Nephron (organoid): Measurements from ENCODE around the gene FBXW4.

Experiments used
- H3K27ac Mint-ChIP-seq, 3 experiments: 2 replicates each; pipeline ENCODE4 v1.8.0; 2020; ENCODE audit warnings: mixed read lengths in 3 of 3, mild to moderate bottlenecking in 2 of 3, moderate library complexity in 1 of 3
- H3K27me3 Mint-ChIP-seq: 2 replicates; pipeline ENCODE4 v1.8.0; 2021; ENCODE audit warnings: low read depth, mild to moderate bottlenecking, moderate library complexity, mixed read lengths
- H3K36me3 Mint-ChIP-seq: 2 replicates; pipeline ENCODE4 v1.8.0; 2020; ENCODE audit warnings: low read depth, mixed read lengths
- H3K4me1 Mint-ChIP-seq: 2 replicates; pipeline ENCODE4 v1.8.0; 2020; ENCODE audit warnings: mixed read lengths
- H3K4me3 Mint-ChIP-seq, 3 experiments: 2 replicates each; pipeline ENCODE4 v1.8.0; 2020; ENCODE audit warnings: mild to moderate bottlenecking in 3 of 3, mixed read lengths in 3 of 3, moderate library complexity in 2 of 3
- H3K9me3 Mint-ChIP-seq: 2 replicates; pipeline ENCODE4 v1.8.0; 2020; ENCODE audit warnings: mixed read lengths
- TF ChIP-seq, protein P1 (sequence below), 3 experiments: fragments of 200-600 bp; sonication (generic); IDR thresholded peaks; one replicate each; pipeline ENCODE4 v1.5.0; 2021; ENCODE audit warnings: antibody characterized with exemption in 3 of 3; ENCODE audit not compliant: unreplicated experiment in 3 of 3

Gene FBXW4

DNA sequence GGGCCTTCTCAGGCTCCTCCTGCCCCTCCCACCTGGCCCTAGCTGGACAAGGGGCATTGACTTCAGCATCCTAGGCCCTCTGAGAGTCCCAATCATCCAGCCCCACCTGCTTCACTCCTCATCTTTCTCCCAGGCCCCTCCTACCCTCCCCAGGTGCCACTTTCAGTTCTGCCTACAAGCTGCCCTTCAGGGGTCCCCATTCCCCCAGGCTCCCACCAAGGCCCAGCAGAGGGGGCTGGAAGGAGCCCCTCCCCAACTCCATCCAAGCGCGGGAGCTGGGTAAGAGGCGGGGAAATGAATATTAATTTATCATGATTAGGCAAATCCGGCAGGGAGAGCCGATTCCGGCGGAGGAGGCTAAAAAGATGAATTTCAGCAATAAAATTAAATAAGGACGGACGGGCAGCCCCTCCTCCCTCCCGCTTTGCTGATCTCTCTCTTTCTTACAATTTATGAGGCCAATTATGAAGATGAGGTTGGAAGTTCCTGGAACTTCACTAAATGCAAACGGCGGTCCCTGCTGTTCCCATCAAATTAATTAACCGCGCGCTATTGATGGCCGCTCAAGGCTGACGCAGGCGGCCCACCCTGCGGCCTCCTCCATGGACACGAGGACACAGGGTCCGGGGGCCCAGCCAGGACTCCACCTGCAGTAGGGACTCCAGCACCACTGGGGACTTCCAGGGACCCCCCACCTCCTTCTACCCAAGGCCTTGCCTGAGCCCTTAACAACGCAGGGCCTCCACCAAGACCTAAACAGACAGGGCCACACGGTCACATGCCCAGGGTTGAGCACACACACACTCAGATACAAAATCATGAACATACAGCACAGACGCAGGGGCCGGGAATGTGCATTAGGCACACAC is 120.9 kb downstream of the FBXW4 start:
- Mint-ChIP-seq H3K36me3 (peaks cover 9% of the 10 kb centered on the region), H3K27ac (no peak overlapping the region), H3K4me1 (no peaks in the 10 kb centered on the region)

DNA sequence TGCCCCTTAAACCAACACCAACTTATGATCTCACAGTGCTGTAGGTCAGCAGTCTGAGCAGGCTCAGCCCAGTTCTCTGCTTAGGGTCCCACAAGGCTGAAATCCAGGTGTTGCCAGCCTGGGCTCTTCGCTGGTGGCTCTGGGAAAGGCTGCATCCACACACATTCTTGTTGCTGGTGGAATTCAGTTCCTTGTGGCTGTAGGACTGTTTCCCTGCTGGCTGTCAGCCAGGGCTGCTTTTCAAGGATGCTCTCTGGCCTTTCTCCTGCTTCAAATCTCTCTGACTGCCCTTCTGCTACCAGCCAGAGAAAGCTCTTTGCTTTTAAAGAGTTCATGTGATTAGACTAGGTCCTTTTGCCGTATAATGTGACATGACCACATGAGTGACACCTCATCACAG is 122.2 kb downstream of the FBXW4 start:
- H3K27me3 Mint-ChIP-seq: peaks cover 33% of the 10 kb centered on the region
- TF ChIP-seq, protein P1, sequence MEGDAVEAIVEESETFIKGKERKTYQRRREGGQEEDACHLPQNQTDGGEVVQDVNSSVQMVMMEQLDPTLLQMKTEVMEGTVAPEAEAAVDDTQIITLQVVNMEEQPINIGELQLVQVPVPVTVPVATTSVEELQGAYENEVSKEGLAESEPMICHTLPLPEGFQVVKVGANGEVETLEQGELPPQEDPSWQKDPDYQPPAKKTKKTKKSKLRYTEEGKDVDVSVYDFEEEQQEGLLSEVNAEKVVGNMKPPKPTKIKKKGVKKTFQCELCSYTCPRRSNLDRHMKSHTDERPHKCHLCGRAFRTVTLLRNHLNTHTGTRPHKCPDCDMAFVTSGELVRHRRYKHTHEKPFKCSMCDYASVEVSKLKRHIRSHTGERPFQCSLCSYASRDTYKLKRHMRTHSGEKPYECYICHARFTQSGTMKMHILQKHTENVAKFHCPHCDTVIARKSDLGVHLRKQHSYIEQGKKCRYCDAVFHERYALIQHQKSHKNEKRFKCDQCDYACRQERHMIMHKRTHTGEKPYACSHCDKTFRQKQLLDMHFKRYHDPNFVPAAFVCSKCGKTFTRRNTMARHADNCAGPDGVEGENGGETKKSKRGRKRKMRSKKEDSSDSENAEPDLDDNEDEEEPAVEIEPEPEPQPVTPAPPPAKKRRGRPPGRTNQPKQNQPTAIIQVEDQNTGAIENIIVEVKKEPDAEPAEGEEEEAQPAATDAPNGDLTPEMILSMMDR (IDR thresholded peaks at IDR 0.05; ENCODE audit: unreplicated experiment in 3 of 3): no peak
- H3K4me1 Mint-ChIP-seq: no peaks in the 10 kb centered on the region
- no peak overlapping the region for H3K4me3 Mint-ChIP-seq
- no peaks in the 10 kb centered on the region for H3K9me3 Mint-ChIP-seq
- peaks cover 3% of the 10 kb centered on the region for H3K36me3 Mint-ChIP-seq
- H3K27ac Mint-ChIP-seq: no peak overlapping the region

More for the DNA sequence above, 120.9 kb downstream of the FBXW4 start:
- no peaks in the 10 kb centered on the region for H3K9me3 Mint-ChIP-seq
- TF ChIP-seq, protein P1 (IDR thresholded peaks at IDR 0.05; ENCODE audit: unreplicated experiment in 3 of 3): no peak
- H3K4me3 Mint-ChIP-seq: peak overlapping the region in 1 of 3 experiments; percentile 35
- peaks cover 21% of the 10 kb centered on the region for H3K27me3 Mint-ChIP-seq

DNA sequence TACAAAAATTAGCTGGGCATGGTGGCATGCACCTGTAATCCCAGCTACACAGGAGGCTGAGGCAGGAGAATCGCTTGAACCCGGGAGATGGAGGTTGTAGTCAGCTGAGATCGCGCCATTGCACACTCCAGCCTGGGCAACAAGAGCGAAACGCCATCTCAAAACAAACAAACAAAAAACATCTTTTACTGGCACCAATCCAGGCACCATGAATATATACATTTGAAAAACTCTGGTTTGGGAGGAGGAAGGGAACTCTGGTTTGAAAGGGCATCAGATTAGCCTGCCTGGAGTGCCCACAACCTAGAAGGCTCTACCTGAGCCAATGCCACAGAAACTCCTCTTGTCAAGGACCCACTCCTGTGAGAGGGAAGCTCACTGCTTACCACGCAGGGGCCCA is 122.8 kb downstream of the FBXW4 start:
- Mint-ChIP-seq H3K4me3 (no peak overlapping the region), H3K27ac (no peak overlapping the region), H3K27me3 (peaks cover 39% of the 10 kb centered on the region), H3K4me1 (peaks cover 5% of the 10 kb centered on the region), H3K9me3 (no peaks in the 10 kb centered on the region), H3K36me3 (peaks cover 1% of the 10 kb centered on the region)
- TF ChIP-seq, protein P1 (IDR thresholded peaks at IDR 0.05; ENCODE audit: unreplicated experiment in 3 of 3): no peak

DNA sequence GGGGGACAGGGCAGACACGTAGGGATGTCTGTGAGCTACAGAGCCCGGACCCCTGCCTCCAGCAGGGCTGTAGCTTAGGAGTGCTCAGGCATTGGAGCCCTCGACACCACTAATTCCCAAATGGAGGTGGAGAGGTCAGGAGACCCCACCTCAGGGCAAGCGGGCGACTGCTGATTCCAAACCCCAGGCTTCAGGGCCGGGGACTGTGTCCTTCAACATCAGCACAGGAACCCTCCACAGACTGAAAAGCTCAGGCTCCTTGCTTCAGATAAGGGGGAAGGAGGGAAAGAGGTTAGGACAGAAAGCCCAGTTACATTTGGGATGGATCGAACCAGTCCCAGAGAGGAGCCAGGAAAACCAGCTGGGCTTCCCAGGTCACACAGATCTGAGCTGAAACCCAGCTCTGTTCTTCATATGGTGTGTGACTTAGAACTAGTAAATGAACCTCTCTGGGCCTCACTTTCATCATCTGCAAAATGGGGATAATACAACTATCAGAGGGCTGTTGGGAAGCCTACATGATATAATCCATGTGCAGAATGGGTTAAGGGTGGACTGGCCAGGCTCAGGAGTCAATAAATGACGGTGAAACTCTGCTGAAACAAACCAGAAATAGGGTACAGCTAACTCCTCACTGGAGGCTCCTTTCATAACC is 123.6 kb downstream of the FBXW4 start:
- Mint-ChIP-seq H3K4me3 (peak overlapping the region; percentile 63 to 80 (median 72)), H3K9me3 (no peaks in the 10 kb centered on the region), H3K36me3 (no peaks in the 10 kb centered on the region), H3K27ac (no peak overlapping the region), H3K27me3 (peaks cover 44% of the 10 kb centered on the region), H3K4me1 (peaks cover 10% of the 10 kb centered on the region)
- TF ChIP-seq, protein P1 (IDR thresholded peaks at IDR 0.05; ENCODE audit: unreplicated experiment in 3 of 3): no peak

DNA sequence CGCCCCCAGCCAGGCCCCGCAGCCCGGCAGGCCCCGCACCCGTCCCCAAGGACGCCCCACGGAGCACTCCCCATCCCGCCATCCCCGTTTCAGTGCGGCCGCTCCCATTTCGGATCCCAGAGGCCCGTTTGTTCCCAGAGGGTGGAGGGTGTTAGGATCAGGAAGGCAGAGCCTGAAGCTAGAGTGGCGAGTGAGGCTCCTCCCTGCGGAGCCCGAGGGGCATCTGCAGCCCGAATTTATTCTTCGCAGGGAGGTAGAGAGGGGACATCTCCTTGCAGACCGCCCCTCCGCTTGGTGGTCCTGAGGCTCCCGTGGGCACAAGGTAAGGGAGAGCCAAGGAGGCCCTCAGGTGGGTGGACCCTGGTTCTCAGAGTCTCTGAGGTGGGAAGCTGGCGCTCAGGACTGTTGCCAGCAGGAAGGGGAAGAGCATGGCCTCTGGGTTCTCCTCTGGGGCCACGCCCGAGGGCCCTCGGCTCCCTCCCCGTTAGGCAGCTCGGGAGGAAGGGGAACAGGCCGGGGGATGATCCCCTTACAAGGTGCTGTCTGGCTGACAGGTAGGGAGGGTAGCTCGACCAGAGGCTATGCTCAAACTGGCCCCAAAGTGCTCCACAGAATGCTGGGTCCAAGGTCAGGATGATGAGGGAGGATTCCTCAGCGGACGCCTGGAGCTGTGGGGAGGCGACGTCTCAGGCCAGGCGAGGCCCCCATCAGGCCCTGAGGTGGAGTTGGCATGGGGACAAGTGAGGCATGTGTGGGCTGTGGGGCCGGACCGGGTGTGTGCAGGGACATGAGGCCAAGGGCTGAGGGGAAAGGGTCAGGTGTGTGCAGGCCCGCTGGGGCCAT is 124.3 kb downstream of the FBXW4 start:
- no peaks in the 10 kb centered on the region for H3K36me3 Mint-ChIP-seq
- H3K27me3 Mint-ChIP-seq: peaks cover 46% of the 10 kb centered on the region
- TF ChIP-seq, protein P1 (IDR thresholded peaks at IDR 0.05; ENCODE audit: unreplicated experiment in 3 of 3): no peak
- H3K4me3 Mint-ChIP-seq: peak overlapping the region; percentile 63 to 80 (median 72)
- H3K9me3 Mint-ChIP-seq: no peaks in the 10 kb centered on the region
- no peak overlapping the region for H3K27ac Mint-ChIP-seq
- peaks cover 10% of the 10 kb centered on the region for H3K4me1 Mint-ChIP-seq
